Hepatocyte (in vitro differentiated cells): Measurements from ENCODE around the gene SETD7.

ENCODE experiments used
- CTCF ChIP-seq: fragments of 200-600 bp; sonication (generic); IDR thresholded peaks from 2 replicates; pipeline ENCODE4 v1.5.1; 2016; ENCODE audit warnings: antibody characterized with exemption, mild to moderate bottlenecking; ENCODE audit not compliant: poor library complexity
- EZH2 ChIP-seq: fragments of 200-600 bp; sonication (generic); IDR thresholded peaks from 2 replicates; pipeline ENCODE4 v1.6.1; 2016; ENCODE audit warnings: antibody characterized with exemption, mild to moderate bottlenecking, borderline replicate concordance

GRCh38 chr4:139553751-139554641, 2.0 kb downstream of the SETD7 start:
- no peak for TF ChIP-seq CTCF
- TF ChIP-seq EZH2: no peak
